K562 (cell line): ENCODE measurements around the gene GSS. TPM values are rescaled to one million over a fixed set of nuclear protein-coding genes. Genes with fewer than 3 reads are reported as not detected.
A peak's percentile ranks its signal among the peaks of the same experiment; 100 is the strongest.

Experiments
- ELF4 ChIP-seq: fragments of 450-650 bp; formaldehyde crosslinking; IDR thresholded peaks from 2 replicates; pipeline ENCODE4 v1.4.0; 2022; ENCODE audit warnings: missing genetic modification characterization
- EP400 ChIP-seq: fragments of 450-650 bp; IDR thresholded peaks from 2 replicates; pipeline ENCODE4 v1.6.1; 2017; ENCODE audit warnings: antibody characterized with exemption, mild to moderate bottlenecking, moderate library complexity
- FOXK1 ChIP-seq: sonication (generic); formaldehyde crosslinking; IDR thresholded peaks from 2 replicates; pipeline ENCODE4 v1.8.0; 2022; ENCODE audit warnings: missing genetic modification reagents, mild to moderate bottlenecking, borderline replicate concordance
- GATAD2B ChIP-seq: fragments of 450-650 bp; IDR thresholded peaks from 2 replicates; pipeline ENCODE4 v1.6.1; 2017; ENCODE audit warnings: mild to moderate bottlenecking, borderline replicate concordance
- JUNB ChIP-seq: fragments of 450-650 bp; formaldehyde crosslinking; conservative IDR thresholded peaks from 2 replicates; pipeline ENCODE4 v1.4.0; 2020; ENCODE audit warnings: mild to moderate bottlenecking
- KDM2B ChIP-seq: fragments of 250-450 bp; sonication (Bioruptor Pico); IDR thresholded peaks from 2 replicates; pipeline ENCODE4 v1.8.0; 2021; ENCODE audit warnings: mild to moderate bottlenecking, moderate library complexity
- MEF2D ChIP-seq: conservative IDR thresholded peaks from 2 replicates; pipeline ENCODE4 v1.6.1; 2016; ENCODE audit warnings: low read depth, missing genetic modification characterization, missing compliant biosample characterization
- TAF9B ChIP-seq: fragments of 450-650 bp; IDR thresholded peaks from 2 replicates; pipeline ENCODE4 v1.6.1; 2018; ENCODE audit warnings: mild to moderate bottlenecking; ENCODE audit not compliant: partially characterized antibody
- TFAM ChIP-seq: fragments of 250-450 bp; sonication (Bioruptor Pico); conservative IDR thresholded peaks from 2 replicates; pipeline ENCODE4 v1.5.0; 2021; ENCODE audit warnings: mild to moderate bottlenecking, moderate library complexity
- TSC22D4 ChIP-seq: fragments of 450-650 bp; IDR thresholded peaks from 2 replicates; pipeline ENCODE4 v1.6.1; 2016; ENCODE audit warnings: missing genetic modification characterization, missing biosample characterization, control low read depth
- XRCC4 ChIP-seq: IDR thresholded peaks from one replicate; pipeline ENCODE4 v1.6.1; 2011; ENCODE audit not compliant: insufficient read depth, insufficient read length; ENCODE audit errors: extremely low read depth
- ZNF197 ChIP-seq: fragments of 200-800 bp; sonication (Bioruptor generic); IDR thresholded peaks from 2 replicates; pipeline ENCODE4 v1.6.1; 2016; ENCODE audit warnings: low read depth, missing genetic modification characterization, missing compliant biosample characterization
- ZNF584 ChIP-seq: fragments of 200-800 bp; sonication (Bioruptor generic); IDR thresholded peaks from 2 replicates; pipeline ENCODE4 v1.6.1; 2016; ENCODE audit warnings: low read depth, mild to moderate bottlenecking, missing genetic modification characterization, missing compliant biosample characterization
- ZNF644 ChIP-seq: fragments of 200-800 bp; sonication (Bioruptor generic); IDR thresholded peaks from 2 replicates; pipeline ENCODE4 v1.6.1; 2016; ENCODE audit warnings: low read depth, missing genetic modification characterization, missing compliant biosample characterization
- polyA plus RNA-seq, 8 experiments: library from polyadenylated mRNA; depleted of rRNA in 4 of 8; stranded (reverse) in 5 of 8; unstranded in 3 of 8; fragments of >200 nt; fragmentation: Nextera tagmentation in 2 of 8; fragmentation: Illumina TruSeq in 1 of 8; extraction: Ambion mirVana in 2 of 8; extraction: Trizol in 1 of 8; gene quantifications; 2 replicates each; pipeline versions ENCODE4 v1.2.1 to v1.2.3, GENCODE V29; 2011 to 2014; ENCODE audit warnings: inconsistent platforms in 1 of 8, missing spikeins in 1 of 8
- total RNA-seq, 7 experiments: library from RNA; depleted of rRNA in 6 of 7; stranded (reverse); fragments of >200 nt in 6 of 7; fragmentation: Illumina TruSeq in 2 of 7; extraction: Trizol in 2 of 7; gene quantifications; 2 replicates each; pipeline versions ENCODE4 v1.2.1 to v1.2.3, GENCODE V29; 2011 to 2021; ENCODE audit warnings: low replicate concordance in 1 of 7
- TF ChIP-seq, protein P1 (sequence below): IDR thresholded peaks from 2 replicates; pipeline ENCODE4 v1.6.1; 2011; ENCODE audit not compliant: insufficient read length; ENCODE audit errors: extremely low read depth
- TF ChIP-seq, protein P2 (sequence below), 2 experiments: fragments of 450-650 bp; IDR thresholded peaks; 2 replicates each; pipeline ENCODE4 v1.6.1; 2018; ENCODE audit warnings: mild to moderate bottlenecking in 2 of 2, low read depth in 1 of 2; ENCODE audit not compliant: partially characterized antibody in 2 of 2
- TF ChIP-seq, protein P3 (sequence below): sonication (generic); formaldehyde crosslinking; IDR thresholded peaks from 2 replicates; pipeline ENCODE4 v1.8.0; 2023; ENCODE audit warnings: missing genetic modification reagents, mild to moderate bottlenecking, borderline replicate concordance

GSS gene
- total and polyA plus RNA-seq, 9 of the 15 experiments (the other 6 are each of a cell fraction or from before 2014, with no cell fraction given), result 18.4 to 165 (median 89.4) TPM

DNA sequence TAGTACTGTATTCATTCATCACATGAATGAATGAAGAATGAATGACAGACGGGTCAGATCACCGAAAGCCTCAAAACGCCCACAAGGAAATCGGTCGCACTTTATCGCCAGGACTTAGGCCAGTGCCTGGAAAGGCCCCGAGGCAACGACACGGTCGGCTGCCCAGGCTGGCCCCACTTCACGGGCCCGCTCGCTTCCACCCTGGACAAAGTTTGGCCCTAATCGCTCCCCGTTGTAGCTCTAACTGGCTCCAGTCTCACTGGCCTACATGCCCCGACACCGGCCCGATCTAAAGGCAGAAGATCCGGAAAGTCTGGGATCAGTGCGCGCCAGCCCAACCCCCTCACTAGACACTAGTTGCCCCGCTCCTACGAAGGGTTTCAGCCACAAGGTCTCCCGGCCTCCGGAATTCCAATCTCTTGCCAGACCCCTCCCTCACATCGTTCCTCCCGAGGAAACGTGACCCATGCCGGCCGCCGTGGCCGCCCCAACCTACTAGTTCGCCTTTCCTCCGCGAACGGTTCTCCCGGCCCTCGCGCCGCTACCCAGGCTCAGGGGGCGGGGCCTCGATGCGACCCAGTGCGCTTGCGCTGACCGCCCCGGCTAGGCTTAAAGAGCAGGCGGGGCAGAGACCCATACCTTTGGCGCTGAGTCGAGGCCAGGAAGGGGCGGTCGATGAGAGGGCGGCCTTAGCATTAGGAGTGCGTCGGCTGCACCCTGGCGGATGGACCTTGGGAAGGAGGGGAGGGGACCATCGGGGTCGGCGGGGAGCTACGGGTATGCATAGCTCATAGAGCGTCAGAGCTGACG lies at the start of gene GSS, which contains the start of gene MYH7B (continued):
- TF ChIP-seq FOXK1, result 0 out of 2 replicates have a peak, but pooled peaks have one; percentile 30
- TF ChIP-seq, protein P1, sequence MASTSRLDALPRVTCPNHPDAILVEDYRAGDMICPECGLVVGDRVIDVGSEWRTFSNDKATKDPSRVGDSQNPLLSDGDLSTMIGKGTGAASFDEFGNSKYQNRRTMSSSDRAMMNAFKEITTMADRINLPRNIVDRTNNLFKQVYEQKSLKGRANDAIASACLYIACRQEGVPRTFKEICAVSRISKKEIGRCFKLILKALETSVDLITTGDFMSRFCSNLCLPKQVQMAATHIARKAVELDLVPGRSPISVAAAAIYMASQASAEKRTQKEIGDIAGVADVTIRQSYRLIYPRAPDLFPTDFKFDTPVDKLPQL, result no peak
- TF ChIP-seq ZNF644 (tag), result no peak
- peak; percentile 80 for TF ChIP-seq EP400
- TF ChIP-seq, protein P2, sequence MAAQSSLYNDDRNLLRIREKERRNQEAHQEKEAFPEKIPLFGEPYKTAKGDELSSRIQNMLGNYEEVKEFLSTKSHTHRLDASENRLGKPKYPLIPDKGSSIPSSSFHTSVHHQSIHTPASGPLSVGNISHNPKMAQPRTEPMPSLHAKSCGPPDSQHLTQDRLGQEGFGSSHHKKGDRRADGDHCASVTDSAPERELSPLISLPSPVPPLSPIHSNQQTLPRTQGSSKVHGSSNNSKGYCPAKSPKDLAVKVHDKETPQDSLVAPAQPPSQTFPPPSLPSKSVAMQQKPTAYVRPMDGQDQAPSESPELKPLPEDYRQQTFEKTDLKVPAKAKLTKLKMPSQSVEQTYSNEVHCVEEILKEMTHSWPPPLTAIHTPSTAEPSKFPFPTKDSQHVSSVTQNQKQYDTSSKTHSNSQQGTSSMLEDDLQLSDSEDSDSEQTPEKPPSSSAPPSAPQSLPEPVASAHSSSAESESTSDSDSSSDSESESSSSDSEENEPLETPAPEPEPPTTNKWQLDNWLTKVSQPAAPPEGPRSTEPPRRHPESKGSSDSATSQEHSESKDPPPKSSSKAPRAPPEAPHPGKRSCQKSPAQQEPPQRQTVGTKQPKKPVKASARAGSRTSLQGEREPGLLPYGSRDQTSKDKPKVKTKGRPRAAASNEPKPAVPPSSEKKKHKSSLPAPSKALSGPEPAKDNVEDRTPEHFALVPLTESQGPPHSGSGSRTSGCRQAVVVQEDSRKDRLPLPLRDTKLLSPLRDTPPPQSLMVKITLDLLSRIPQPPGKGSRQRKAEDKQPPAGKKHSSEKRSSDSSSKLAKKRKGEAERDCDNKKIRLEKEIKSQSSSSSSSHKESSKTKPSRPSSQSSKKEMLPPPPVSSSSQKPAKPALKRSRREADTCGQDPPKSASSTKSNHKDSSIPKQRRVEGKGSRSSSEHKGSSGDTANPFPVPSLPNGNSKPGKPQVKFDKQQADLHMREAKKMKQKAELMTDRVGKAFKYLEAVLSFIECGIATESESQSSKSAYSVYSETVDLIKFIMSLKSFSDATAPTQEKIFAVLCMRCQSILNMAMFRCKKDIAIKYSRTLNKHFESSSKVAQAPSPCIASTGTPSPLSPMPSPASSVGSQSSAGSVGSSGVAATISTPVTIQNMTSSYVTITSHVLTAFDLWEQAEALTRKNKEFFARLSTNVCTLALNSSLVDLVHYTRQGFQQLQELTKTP (IDR thresholded peaks at IDR 0.05; ENCODE audit: low read depth in 1 of 2, partially characterized antibody in 2 of 2), result peak in 1 of 2 experiments; percentile 49
- TF ChIP-seq, protein P3, sequence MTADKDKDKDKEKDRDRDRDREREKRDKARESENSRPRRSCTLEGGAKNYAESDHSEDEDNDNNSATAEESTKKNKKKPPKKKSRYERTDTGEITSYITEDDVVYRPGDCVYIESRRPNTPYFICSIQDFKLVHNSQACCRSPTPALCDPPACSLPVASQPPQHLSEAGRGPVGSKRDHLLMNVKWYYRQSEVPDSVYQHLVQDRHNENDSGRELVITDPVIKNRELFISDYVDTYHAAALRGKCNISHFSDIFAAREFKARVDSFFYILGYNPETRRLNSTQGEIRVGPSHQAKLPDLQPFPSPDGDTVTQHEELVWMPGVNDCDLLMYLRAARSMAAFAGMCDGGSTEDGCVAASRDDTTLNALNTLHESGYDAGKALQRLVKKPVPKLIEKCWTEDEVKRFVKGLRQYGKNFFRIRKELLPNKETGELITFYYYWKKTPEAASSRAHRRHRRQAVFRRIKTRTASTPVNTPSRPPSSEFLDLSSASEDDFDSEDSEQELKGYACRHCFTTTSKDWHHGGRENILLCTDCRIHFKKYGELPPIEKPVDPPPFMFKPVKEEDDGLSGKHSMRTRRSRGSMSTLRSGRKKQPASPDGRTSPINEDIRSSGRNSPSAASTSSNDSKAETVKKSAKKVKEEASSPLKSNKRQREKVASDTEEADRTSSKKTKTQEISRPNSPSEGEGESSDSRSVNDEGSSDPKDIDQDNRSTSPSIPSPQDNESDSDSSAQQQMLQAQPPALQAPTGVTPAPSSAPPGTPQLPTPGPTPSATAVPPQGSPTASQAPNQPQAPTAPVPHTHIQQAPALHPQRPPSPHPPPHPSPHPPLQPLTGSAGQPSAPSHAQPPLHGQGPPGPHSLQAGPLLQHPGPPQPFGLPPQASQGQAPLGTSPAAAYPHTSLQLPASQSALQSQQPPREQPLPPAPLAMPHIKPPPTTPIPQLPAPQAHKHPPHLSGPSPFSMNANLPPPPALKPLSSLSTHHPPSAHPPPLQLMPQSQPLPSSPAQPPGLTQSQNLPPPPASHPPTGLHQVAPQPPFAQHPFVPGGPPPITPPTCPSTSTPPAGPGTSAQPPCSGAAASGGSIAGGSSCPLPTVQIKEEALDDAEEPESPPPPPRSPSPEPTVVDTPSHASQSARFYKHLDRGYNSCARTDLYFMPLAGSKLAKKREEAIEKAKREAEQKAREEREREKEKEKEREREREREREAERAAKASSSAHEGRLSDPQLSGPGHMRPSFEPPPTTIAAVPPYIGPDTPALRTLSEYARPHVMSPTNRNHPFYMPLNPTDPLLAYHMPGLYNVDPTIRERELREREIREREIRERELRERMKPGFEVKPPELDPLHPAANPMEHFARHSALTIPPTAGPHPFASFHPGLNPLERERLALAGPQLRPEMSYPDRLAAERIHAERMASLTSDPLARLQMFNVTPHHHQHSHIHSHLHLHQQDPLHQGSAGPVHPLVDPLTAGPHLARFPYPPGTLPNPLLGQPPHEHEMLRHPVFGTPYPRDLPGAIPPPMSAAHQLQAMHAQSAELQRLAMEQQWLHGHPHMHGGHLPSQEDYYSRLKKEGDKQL (CRISPR knock-in tag), result 0 out of 2 replicates have a peak, but pooled peaks have one; percentile 21
- TF ChIP-seq XRCC4, result no peak
- TF ChIP-seq JUNB (CRISPR knock-in tag), result no peak
- TF ChIP-seq MEF2D, result no peak
- peak; percentile 95 for TF ChIP-seq TAF9B
- TF ChIP-seq TFAM (CRISPR knock-in tag), result no peak
- TF ChIP-seq ZNF584 (CRISPR knock-in tag), result no peak
- TF ChIP-seq GATAD2B, result no peak
- no peak for TF ChIP-seq KDM2B
- TF ChIP-seq ZNF197 (CRISPR knock-in tag), result no peak
- no peak for TF ChIP-seq TSC22D4 (tag)
- no peak for TF ChIP-seq ELF4 (CRISPR knock-in tag)
